ENCODE measurements around the gene PRSS2. TPM values are rescaled to one million over a fixed set of nuclear protein-coding genes. Genes with fewer than 3 reads are reported as not detected.
"Not testable (repeated sequence)": the region's sequence is repeated elsewhere in the genome, so short reads cannot be mapped to it uniquely, and the experiment has no call there.

PRSS2 gene
- total RNA-seq, 2 donors from 2014 or later: not detected

DNA sequence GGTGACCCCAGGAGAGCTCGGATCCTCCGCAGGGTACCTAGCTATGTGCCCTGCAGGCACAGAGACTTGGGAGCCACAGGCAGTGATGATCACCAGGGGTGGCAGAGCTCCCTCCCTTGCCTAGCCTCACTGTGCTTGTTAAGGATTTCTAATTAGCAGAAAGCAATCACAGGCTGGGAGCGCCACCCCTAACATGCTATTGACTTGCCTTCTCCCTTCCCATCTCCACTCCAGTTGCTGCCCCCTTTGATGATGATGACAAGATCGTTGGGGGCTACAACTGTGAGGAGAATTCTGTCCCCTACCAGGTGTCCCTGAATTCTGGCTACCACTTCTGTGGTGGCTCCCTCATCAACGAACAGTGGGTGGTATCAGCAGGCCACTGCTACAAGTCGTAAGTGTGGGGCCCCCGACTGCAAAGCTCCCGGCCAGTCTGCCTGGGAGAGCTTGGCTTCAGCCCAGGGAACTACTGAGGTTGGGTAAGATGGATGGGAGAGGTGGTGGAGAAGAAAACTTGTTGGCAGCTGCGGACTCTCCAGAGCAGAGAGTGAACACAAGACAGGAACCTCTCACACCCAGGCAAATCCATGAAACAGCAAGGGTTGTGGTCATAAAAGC lies 20.3 kb upstream of the PRSS2 start:
- no peak for ATAC-seq (replicated peaks in 1 of 2)
- Mint-ChIP-seq H3K4me3 (no peak overlapping the region), H3K36me3 (ENCODE audit: insufficient read depth in 2 of 2) (no peaks in the 10 kb centered on the region), H3K9me3 (no peaks in the 10 kb centered on the region), H3K4me1 (ENCODE audit: low read depth) (no peaks in the 10 kb centered on the region), H3K27me3 (ENCODE audit: low read depth) (no peaks in the 10 kb centered on the region), H3K27ac (no peak overlapping the region)
- no peak for DNase-seq

DNA sequence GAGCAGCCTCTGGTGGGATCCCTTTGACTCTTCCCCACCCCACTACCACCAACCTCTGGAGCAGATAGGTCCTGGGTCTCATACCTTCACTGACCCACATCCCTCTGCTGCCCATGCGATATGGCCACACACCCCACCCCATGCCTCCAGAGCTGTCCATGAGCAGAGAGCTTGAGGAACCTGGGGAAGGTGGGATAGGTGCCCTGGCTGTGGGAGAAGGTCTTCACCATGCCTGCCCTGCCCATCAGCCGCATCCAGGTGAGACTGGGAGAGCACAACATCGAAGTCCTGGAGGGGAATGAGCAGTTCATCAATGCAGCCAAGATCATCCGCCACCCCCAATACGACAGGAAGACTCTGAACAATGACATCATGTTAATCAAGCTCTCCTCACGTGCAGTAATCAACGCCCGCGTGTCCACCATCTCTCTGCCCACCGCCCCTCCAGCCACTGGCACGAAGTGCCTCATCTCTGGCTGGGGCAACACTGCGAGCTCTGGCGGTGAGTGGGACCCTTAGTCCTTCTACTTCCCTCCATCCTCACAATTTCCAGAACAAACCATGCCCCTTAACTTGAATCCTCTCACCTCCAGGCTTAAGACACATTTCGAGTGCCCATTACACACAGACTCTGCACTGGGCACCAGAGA lies 19.1 kb upstream of the PRSS2 start:
- not testable (repeated sequence) for H3K36me3 Mint-ChIP-seq (ENCODE audit: insufficient read depth in 2 of 2); H3K4me3 Mint-ChIP-seq; ATAC-seq (replicated peaks in 1 of 2); H3K9me3 Mint-ChIP-seq; H3K4me1 Mint-ChIP-seq (ENCODE audit: low read depth); DNase-seq; H3K27ac Mint-ChIP-seq; H3K27me3 Mint-ChIP-seq (ENCODE audit: low read depth)

DNA sequence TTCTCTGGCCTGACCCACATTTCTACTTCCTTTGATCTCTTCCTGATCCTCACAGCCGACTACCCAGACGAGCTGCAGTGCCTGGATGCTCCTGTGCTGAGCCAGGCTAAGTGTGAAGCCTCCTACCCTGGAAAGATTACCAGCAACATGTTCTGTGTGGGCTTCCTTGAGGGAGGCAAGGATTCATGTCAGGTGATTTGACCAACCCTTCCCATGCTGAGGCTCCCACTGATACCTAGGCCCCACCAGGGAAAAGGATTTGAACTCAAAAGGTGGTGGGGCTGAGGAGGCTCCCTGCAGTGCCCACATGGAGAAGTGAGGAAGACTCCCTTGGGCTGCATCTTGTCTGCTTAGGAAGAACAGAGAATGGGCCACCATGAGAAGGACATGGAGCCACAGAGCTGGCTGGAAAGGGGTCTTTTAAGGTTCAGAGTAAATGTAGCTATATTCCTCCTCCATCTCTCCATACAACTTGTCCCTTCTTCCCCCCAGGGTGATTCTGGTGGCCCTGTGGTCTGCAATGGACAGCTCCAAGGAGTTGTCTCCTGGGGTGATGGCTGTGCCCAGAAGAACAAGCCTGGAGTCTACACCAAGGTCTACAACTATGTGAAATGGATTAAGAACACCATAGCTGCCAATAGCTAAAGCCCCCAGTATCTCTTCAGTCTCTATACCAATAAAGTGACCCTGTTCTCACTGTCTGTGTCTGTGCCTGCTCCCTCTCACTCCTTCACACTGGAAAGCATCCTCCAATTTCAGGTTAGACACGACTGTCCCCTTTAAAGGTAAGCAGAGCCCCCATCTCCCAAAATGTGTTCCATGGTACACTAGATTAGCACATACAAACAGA lies 18.2 kb upstream of the PRSS2 start:
- Mint-ChIP-seq H3K9me3 (no peaks in the 10 kb centered on the region), H3K4me1 (ENCODE audit: low read depth) (no peaks in the 10 kb centered on the region), H3K27ac (no peak overlapping the region), H3K4me3 (no peak overlapping the region), H3K36me3 (ENCODE audit: insufficient read depth in 2 of 2) (no peaks in the 10 kb centered on the region), H3K27me3 (ENCODE audit: low read depth) (no peaks in the 10 kb centered on the region)
- ATAC-seq (replicated peaks in 1 of 2) (no peak), DNase-seq (no peak)

DNA sequence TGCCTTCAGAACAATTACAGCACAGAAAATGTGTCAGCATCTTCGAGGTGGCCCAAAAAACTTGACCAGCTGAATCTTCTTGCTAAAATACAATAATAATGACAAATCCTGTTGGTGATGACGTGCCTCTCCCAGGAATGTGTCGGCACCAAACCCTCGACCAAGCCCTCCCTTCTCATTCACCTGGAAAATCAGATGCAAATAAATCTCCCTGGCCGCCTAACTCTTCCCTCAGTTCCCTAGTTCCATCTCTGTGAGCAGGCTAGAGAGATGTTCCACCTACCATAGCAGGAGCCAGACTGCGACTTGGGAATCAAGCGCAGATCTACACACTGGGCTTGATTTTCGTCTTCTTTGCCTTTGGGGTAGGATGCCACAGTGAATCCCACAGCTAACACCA lies 17.4 kb upstream of the PRSS2 start:
- ATAC-seq (replicated peaks in 1 of 2) (no peak), DNase-seq (no peak)
- Mint-ChIP-seq H3K36me3 (ENCODE audit: insufficient read depth in 2 of 2) (no peaks in the 10 kb centered on the region), H3K9me3 (no peaks in the 10 kb centered on the region), H3K27ac (no peak overlapping the region), H3K27me3 (ENCODE audit: low read depth) (no peaks in the 10 kb centered on the region), H3K4me3 (no peak overlapping the region), H3K4me1 (ENCODE audit: low read depth) (no peaks in the 10 kb centered on the region)

DNA sequence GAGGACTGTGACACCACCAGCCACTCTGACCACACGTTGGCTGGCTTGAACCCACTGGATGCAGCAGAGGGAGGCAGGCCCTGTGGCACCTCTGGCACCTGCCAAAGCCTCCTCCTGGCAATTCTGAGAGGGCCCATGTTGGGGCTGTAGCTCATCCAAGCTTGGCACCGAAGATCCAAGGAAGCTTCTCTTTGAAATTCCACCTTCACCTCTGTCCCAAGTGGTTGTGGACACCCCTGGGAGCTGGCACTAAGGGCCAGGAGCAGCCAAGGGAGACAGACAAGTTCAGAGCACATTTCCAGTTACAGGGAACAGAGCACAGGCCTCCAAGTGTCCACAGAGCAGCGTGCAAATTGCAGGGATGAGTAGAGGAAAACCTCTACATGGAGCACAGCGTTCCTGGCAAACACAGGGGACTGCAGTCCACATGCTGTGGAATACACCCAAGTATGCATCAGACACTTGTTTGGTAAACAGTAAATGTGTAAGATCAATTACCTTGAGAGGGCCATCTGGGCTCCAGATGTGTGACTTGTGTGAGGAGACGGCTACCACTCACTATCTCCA lies 16.8 kb upstream of the PRSS2 start:
- not testable (repeated sequence) for H3K27ac Mint-ChIP-seq; DNase-seq; H3K36me3 Mint-ChIP-seq (ENCODE audit: insufficient read depth in 2 of 2); H3K27me3 Mint-ChIP-seq (ENCODE audit: low read depth); ATAC-seq (replicated peaks in 1 of 2); H3K4me1 Mint-ChIP-seq (ENCODE audit: low read depth); H3K9me3 Mint-ChIP-seq; H3K4me3 Mint-ChIP-seq

DNA sequence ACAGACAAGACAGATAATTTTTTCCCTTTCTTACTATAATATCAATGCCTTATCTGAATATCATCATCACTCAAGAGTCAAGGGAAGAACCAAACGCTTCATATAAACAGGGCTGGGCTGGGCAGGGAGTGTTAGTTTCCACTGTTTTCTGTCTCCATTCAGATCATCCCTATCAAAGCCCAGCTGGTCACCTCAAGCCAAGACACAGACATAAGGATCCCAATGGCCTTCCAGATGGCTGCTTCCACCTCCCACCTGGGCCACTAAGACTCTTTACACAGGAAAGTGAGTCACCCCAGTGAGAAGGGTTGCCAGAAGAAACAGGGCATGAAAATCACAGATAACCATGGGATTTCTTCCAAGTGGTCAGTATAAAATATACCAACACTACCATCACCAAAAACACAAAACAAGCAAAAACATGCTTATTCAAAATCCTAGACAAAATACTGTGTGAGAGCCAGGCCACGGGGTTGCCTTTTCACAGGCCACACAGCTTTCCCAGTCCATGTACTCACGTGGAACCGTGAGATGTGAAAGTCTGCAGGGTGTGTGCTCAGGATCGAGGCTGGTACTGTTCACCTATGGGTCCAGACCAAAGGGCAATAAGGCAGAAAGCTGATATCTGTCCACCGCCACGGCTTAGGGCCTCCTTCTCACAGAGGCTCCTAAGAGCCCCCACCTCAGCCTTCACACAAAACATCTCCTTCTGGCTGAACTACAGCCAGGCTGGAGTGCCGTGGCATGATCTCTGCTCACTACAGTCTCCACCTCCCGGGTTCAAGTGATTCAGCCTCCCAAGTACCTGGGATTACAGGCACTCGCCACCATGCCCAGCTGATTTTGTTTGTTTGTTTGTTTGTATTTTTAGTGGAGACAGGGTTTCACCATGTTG lies 15.8 kb upstream of the PRSS2 start:
- Mint-ChIP-seq H3K4me3 (no peak overlapping the region), H3K4me1 (ENCODE audit: low read depth) (no peaks in the 10 kb centered on the region), H3K27ac (no peak overlapping the region), H3K9me3 (no peaks in the 10 kb centered on the region), H3K36me3 (ENCODE audit: insufficient read depth in 2 of 2) (no peaks in the 10 kb centered on the region), H3K27me3 (ENCODE audit: low read depth) (no peaks in the 10 kb centered on the region)
- no peak for ATAC-seq (replicated peaks in 1 of 2)
- DNase-seq: no peak

DNA sequence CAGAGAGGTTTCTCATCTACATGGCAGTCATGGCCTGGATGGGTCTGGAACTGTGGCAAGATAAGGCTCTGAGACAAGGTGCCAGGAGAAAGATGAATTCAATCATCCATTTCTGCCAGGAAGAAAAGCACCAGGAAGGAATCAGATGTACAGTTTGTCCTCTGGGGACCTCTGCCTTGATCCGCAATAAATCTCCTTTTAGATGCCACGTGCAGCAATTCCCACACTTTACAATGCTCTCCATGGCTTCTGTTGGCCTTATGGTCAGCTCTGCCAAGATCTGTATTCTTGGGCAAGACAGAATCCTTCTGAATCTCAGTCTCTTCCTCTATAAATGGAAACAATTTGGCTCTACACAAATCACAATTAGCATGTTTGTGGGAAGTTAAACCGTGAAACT lies 12.5 kb upstream of the PRSS2 start:
- H3K36me3 Mint-ChIP-seq (ENCODE audit: insufficient read depth in 2 of 2); H3K27ac Mint-ChIP-seq; H3K9me3 Mint-ChIP-seq; ATAC-seq (replicated peaks in 1 of 2); H3K4me1 Mint-ChIP-seq (ENCODE audit: low read depth); DNase-seq; H3K4me3 Mint-ChIP-seq; H3K27me3 Mint-ChIP-seq (ENCODE audit: low read depth): not testable (repeated sequence)

DNA sequence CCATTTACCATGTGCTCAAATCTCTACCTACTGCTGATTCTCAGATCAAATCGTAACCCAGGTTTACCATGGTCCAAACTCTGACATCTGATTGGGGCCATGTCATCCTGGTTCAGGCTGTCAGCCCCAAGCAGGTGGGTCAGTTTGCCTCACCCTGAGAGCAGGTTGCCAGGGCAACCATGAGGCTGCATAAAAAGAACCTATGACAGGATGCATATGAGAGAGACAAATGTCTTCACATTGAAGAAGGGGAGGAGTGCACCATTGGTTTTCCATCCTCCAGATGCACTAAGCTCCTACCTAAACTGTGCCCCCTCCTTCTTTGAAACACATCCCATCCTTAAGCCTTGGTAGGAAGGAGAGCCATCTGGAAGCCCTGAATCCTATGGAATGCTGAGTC lies 11.3 kb upstream of the PRSS2 start:
- Mint-ChIP-seq H3K27me3 (ENCODE audit: low read depth) (no peaks in the 10 kb centered on the region), H3K36me3 (ENCODE audit: insufficient read depth in 2 of 2) (no peaks in the 10 kb centered on the region), H3K4me3 (no peak overlapping the region), H3K27ac (no peak overlapping the region), H3K4me1 (ENCODE audit: low read depth) (peaks cover 5% of the 10 kb centered on the region), H3K9me3 (no peaks in the 10 kb centered on the region)
- DNase-seq (no peak), ATAC-seq (replicated peaks in 1 of 2) (no peak)

DNA sequence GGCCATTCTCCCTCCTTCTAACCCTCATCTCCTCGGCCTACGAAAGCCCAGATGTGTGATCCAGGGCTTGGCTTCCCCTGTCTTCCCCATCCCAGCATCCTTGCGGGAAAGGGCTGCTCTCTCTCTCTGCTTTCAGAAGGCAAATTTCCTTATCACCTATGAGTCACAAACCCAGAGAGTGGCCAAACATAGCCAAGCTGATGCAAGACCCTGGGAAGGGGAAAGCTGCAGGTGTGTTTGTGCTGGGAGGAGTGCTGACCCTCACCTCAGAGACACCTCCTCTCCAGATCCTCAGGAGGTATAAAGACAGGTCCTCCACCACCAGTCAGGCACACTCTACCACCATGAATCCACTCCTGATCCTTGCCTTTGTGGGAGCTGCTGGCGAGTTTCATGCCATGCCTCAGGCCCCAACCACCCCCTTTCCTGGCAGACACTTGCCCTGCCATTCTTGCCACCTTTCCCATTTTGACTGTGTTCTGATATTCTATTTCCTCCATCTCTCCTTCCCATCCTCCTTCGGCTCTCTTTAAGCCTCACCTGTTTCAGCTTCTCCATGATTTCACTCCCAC lies 10.6 kb upstream of the PRSS2 start:
- H3K9me3 Mint-ChIP-seq: no peaks in the 10 kb centered on the region
- no peak overlapping the region for H3K4me3 Mint-ChIP-seq
- H3K27ac Mint-ChIP-seq: no peak overlapping the region
- no peak for DNase-seq
- H3K27me3 Mint-ChIP-seq (ENCODE audit: low read depth): no peaks in the 10 kb centered on the region
- peaks cover 5% of the 10 kb centered on the region for H3K4me1 Mint-ChIP-seq (ENCODE audit: low read depth)
- ATAC-seq (replicated peaks in 1 of 2): no peak
- H3K36me3 Mint-ChIP-seq (ENCODE audit: insufficient read depth in 2 of 2): no peaks in the 10 kb centered on the region

DNA sequence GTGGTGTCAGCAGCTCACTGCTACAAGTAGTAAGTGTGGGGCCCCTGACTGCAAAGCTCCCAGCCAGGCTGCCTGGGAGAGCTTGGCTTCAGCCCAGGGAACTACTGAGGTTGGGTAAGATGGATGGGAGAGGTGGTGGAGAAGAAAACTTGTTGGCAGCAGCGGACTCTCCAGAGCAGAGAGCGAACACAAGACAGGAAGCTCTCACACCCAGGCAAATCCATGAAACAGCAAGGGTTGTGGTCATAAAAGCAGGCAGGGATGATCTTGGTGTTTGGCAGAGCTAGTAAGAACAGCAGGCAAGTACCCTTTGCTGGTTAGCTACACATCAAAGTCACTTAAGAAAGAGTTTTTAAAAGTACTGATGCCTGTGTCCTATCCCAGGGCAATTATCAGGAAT lies 9.2 kb upstream of the PRSS2 start:
- not testable (repeated sequence) for DNase-seq; ATAC-seq (replicated peaks in 1 of 2); H3K36me3 Mint-ChIP-seq (ENCODE audit: insufficient read depth in 2 of 2); H3K27ac Mint-ChIP-seq; H3K27me3 Mint-ChIP-seq (ENCODE audit: low read depth); H3K4me1 Mint-ChIP-seq (ENCODE audit: low read depth); H3K4me3 Mint-ChIP-seq; H3K9me3 Mint-ChIP-seq

DNA sequence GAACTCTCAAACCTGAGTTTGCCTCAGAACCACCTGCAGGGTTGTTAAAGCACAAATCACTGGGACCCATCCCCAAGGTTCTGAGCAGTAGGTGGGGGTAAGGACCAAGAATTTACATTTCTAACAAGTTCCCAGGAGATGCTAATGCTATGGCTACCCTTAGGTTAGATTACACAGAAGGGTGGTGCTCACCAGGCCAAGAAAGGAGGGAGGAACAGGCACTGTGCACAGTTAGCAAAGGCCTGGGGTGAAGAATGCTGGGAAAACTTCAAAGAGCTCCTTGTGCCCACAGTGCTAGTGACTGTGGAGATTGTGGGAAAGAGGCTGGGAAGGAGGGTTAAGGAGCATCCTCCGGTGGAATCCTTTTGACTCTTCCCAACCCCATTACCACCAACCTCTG lies 8.7 kb upstream of the PRSS2 start:
- Mint-ChIP-seq H3K27me3 (ENCODE audit: low read depth) (no peaks in the 10 kb centered on the region), H3K4me1 (ENCODE audit: low read depth) (peaks cover 5% of the 10 kb centered on the region), H3K9me3 (no peaks in the 10 kb centered on the region), H3K4me3 (no peak overlapping the region), H3K36me3 (ENCODE audit: insufficient read depth in 2 of 2) (no peaks in the 10 kb centered on the region), H3K27ac (no peak overlapping the region)
- ATAC-seq (replicated peaks in 1 of 2) (no peak), DNase-seq (no peak)

DNA sequence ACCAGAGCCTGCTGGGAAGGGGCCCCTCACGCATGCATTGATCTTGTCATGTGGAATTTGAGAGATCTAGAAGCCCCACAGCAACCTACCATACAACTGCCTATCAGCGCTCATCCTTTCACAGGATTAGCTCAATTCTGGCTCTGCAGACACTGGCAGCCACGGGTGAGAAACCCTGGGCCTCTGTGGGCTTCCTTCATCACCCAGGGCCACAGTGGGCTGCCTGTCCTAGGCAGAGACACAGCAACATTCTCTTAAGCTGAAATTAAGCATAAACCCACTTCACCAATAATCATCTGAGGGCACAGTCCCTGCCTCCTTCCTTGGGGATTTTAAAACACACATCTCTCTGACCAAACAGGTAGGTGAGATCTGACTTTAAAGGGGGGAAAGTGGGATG lies 3.3 kb upstream of the PRSS2 start:
- no peak for DNase-seq
- Mint-ChIP-seq H3K36me3 (ENCODE audit: insufficient read depth in 2 of 2) (no peaks in the 10 kb centered on the region), H3K9me3 (no peaks in the 10 kb centered on the region), H3K4me1 (ENCODE audit: low read depth) (peaks cover 12% of the 10 kb centered on the region), H3K27me3 (ENCODE audit: low read depth) (no peaks in the 10 kb centered on the region), H3K27ac (no peak overlapping the region), H3K4me3 (no peak overlapping the region)
- no peak for ATAC-seq (replicated peaks in 1 of 2)

Measured in activated T-cell treated with anti-CD3 and anti-CD28 coated beads, Interleukin-2, amount 50 U/mL, for 72 hours (primary cell).